HFF-Myc (cell line): ENCODE results near the gene PRKN.

Source experiments
- DNase-seq: peaks from one replicate; pipeline ENCODE4 v3.0.0-alpha.2; 2011; ENCODE audit warnings: low read depth; ENCODE audit errors: extremely low read depth
- H3K4me3 ChIP-seq: replicated peaks from 2 replicates; pipeline ENCODE4 v1.5.1; 2011; ENCODE audit warnings: low read depth, mild to moderate bottlenecking, control low read depth, low read length
- CTCF ChIP-seq: IDR thresholded peaks from 2 replicates; pipeline ENCODE4 v1.5.1; 2012; ENCODE audit warnings: mild to moderate bottlenecking, low read depth, low read length, control low read depth; ENCODE audit errors: missing control alignments

PRKN gene

GRCh38 chr6:161701056-161701455 is 1026.5 kb downstream of the PRKN start:
- no peak for DNase-seq
- TF ChIP-seq CTCF = no peak
- H3K4me3 ChIP-seq = no peak overlapping the region

GRCh38 chr6:161696801-161697200 is 1030.8 kb downstream of the PRKN start:
- no peak for DNase-seq
- no peak for TF ChIP-seq CTCF

GRCh38 chr6:161694995-161695394 is 1032.6 kb downstream of the PRKN start:
- TF ChIP-seq CTCF = peak; percentile 44
- peak; percentile 3 for DNase-seq
- H3K4me3 ChIP-seq = no peak overlapping the region

More at GRCh38 chr6:161696801-161697200, 1030.8 kb downstream of the PRKN start:
- H3K4me3 ChIP-seq = no peak overlapping the region

- H3K4me3 ChIP-seq = no peak overlapping the region
- TF ChIP-seq CTCF = no peak
- no peak for DNase-seq
Observed at GRCh38 chr6:161686655-161687054, 1040.9 kb downstream of the PRKN start.

- DNase-seq = no peak
- TF ChIP-seq CTCF = no peak
- H3K4me3 ChIP-seq = no peak overlapping the region
Observed at GRCh38 chr6:161684731-161685475, 1042.7 kb downstream of the PRKN start.

GRCh38 chr6:161683400-161683799 is 1044.2 kb downstream of the PRKN start:
- TF ChIP-seq CTCF = no peak
- DNase-seq = no peak
- H3K4me3 ChIP-seq = no peak overlapping the region

- no peak overlapping the region for H3K4me3 ChIP-seq
- TF ChIP-seq CTCF = no peak
- no peak for DNase-seq
Observed at GRCh38 chr6:161682982-161683381, 1044.6 kb downstream of the PRKN start.
